Measurements from ENCODE around the gene ATRX. TPM values are rescaled to one million over a fixed set of nuclear protein-coding genes. Genes with fewer than 3 reads are reported as not detected.

ATRX gene
- total RNA-seq, 1 experiment from 2014 or later = 61.3 TPM

DNA sequence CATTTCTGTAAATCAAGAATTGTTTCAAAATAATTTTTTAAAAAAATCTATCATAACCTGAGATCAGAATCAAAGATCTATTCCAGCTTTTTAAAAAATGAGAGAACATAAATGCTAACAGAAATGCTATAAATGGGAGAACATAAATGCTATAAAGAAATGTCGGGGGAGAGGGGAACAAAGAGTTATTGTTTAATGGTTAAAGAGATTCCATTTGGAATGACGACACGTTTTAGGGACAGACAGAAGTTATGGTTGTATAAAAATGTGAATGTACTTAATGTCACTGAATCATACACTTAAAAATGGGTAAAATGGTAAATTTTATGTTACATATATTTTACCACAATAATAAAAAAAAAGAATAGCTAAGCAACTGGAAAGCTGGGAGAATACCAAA, 127.1 kb downstream of the ATRX start:
- intact Hi-C loops (cut with micrococcal nuclease) = no loop called here
- RAD21 ChIA-PET (ENCODE audit: low non-redundant PET in 1 of 2, low total read pairs in 2 of 2, uncharacterized antibody in 2 of 2, unreplicated experiment in 2 of 2) = no interaction called here

More for the DNA sequence above, 127.1 kb downstream of the ATRX start:
- POLR2A ChIA-PET = no interaction called here
- no peak overlapping the region for H2AFZ ChIP-seq (ENCODE audit: low read depth, low read length, poor library complexity, severe bottlenecking)
- no peaks in the 10 kb centered on the region for H4K20me1 ChIP-seq (ENCODE audit: insufficient read depth)
- no peaks in the 10 kb centered on the region for H3K9me3 ChIP-seq (ENCODE audit: control insufficient read depth in 1 of 2, insufficient read depth in 1 of 2, low read depth in 1 of 2, low read length in 2 of 2)
- no peaks in the 10 kb centered on the region for H3K4me1 ChIP-seq (ENCODE audit: control insufficient read depth in 1 of 2, insufficient read depth in 2 of 2, low read length in 2 of 2)
- H3K27me3 ChIP-seq (ENCODE audit: insufficient read depth, low read length) = no peaks in the 10 kb centered on the region
- BruUV-seq (replicated peaks) = no TSS peak
- H3K4me2 ChIP-seq (ENCODE audit: low read length) = no peak overlapping the region
- H3K36me3 ChIP-seq (ENCODE audit: control insufficient read depth in 1 of 2, insufficient read depth in 2 of 2, low read length in 2 of 2) = peaks cover 0 to 1% of the 10 kb centered on the region in 2 experiments; a peak in 1 of 4 replicates
- no peak for DNase-seq (ENCODE audit: low read depth, low spot score)
- TF ChIP-seq SP1 (IDR thresholded peaks at IDR 0.05; ENCODE audit: low read depth) (no peak), EZH2 (IDR thresholded peaks at IDR 0.05) (no peak), TCF7L2 (IDR thresholded peaks at IDR 0.05; ENCODE audit: borderline replicate concordance, extremely low read depth, insufficient read depth, insufficient read length) (no peak), CEBPB (IDR thresholded peaks at IDR 0.05; ENCODE audit: low read depth) (no peak), SIN3A (IDR thresholded peaks at IDR 0.05; ENCODE audit: low read depth) (no peak), FOSL1 (IDR thresholded peaks at IDR 0.05; ENCODE audit: low read depth) (no peak), ZFX (IDR thresholded peaks at IDR 0.05) (no peak), SRF (IDR thresholded peaks at IDR 0.05; ENCODE audit: low read depth) (no peak), ZNF274 (IDR thresholded peaks at IDR 0.05; ENCODE audit: low read depth, low read length) (no peak), RAD21 (IDR thresholded peaks at IDR 0.05; ENCODE audit: low read depth) (no peak), EZH2phosphoT487 (IDR thresholded peaks at IDR 0.05; ENCODE audit: borderline replicate concordance) (no peak), POLR2AphosphoS5 (IDR thresholded peaks at IDR 0.05; ENCODE audit: low read depth, low read length) (no peak), JUND (IDR thresholded peaks at IDR 0.05) (no peak), YY1 (IDR thresholded peaks at IDR 0.05; ENCODE audit: extremely low read depth, insufficient replicate concordance, low read depth, low read length) (no peak), POLR2A (IDR thresholded peaks at IDR 0.05; ENCODE audit: borderline replicate concordance, extremely low read depth, insufficient read depth, insufficient read length) (no peak)
- TF ChIP-seq, protein P1, sequence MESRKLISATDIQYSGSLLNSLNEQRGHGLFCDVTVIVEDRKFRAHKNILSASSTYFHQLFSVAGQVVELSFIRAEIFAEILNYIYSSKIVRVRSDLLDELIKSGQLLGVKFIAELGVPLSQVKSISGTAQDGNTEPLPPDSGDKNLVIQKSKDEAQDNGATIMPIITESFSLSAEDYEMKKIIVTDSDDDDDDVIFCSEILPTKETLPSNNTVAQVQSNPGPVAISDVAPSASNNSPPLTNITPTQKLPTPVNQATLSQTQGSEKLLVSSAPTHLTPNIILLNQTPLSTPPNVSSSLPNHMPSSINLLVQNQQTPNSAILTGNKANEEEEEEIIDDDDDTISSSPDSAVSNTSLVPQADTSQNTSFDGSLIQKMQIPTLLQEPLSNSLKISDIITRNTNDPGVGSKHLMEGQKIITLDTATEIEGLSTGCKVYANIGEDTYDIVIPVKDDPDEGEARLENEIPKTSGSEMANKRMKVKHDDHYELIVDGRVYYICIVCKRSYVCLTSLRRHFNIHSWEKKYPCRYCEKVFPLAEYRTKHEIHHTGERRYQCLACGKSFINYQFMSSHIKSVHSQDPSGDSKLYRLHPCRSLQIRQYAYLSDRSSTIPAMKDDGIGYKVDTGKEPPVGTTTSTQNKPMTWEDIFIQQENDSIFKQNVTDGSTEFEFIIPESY (IDR thresholded peaks at IDR 0.05; ENCODE audit: extremely low read depth, insufficient replicate concordance, low read length) = no peak
- TF ChIP-seq, protein P2, sequence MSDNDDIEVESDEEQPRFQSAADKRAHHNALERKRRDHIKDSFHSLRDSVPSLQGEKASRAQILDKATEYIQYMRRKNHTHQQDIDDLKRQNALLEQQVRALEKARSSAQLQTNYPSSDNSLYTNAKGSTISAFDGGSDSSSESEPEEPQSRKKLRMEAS (IDR thresholded peaks at IDR 0.05) = no peak
- TF ChIP-seq, protein P3, sequence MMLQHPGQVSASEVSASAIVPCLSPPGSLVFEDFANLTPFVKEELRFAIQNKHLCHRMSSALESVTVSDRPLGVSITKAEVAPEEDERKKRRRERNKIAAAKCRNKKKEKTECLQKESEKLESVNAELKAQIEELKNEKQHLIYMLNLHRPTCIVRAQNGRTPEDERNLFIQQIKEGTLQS (IDR thresholded peaks at IDR 0.05) = no peak
- TF ChIP-seq, protein P4, sequence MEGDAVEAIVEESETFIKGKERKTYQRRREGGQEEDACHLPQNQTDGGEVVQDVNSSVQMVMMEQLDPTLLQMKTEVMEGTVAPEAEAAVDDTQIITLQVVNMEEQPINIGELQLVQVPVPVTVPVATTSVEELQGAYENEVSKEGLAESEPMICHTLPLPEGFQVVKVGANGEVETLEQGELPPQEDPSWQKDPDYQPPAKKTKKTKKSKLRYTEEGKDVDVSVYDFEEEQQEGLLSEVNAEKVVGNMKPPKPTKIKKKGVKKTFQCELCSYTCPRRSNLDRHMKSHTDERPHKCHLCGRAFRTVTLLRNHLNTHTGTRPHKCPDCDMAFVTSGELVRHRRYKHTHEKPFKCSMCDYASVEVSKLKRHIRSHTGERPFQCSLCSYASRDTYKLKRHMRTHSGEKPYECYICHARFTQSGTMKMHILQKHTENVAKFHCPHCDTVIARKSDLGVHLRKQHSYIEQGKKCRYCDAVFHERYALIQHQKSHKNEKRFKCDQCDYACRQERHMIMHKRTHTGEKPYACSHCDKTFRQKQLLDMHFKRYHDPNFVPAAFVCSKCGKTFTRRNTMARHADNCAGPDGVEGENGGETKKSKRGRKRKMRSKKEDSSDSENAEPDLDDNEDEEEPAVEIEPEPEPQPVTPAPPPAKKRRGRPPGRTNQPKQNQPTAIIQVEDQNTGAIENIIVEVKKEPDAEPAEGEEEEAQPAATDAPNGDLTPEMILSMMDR (IDR thresholded peaks at IDR 0.05 in 2 of 3, conservative IDR thresholded peaks at IDR 0.05 in 1 of 3; ENCODE audit: borderline replicate concordance in 1 of 3, insufficient read depth in 1 of 3, low read depth in 2 of 3, low read length in 2 of 3) = no peak
- H3K4me3 ChIP-seq (replicated peaks in 1 of 2; ENCODE audit: low read depth in 1 of 2, low read length in 2 of 2) = no peak overlapping the region
- no peak for ATAC-seq
- H3K9ac ChIP-seq (ENCODE audit: low read length) = no peak overlapping the region
- H3K79me2 ChIP-seq (ENCODE audit: insufficient read depth, low read length) = no peaks in the 10 kb centered on the region
- no peak overlapping the region for H3K27ac ChIP-seq (ENCODE audit: low read depth, low read length)
- CTCF ChIA-PET = no interaction called here
- H3K9me2 ChIP-seq (ENCODE audit: insufficient read depth) = no peaks in the 10 kb centered on the region
